ENCODE measurements around the gene TGFBR1.

TGFBR1 gene

DNA sequence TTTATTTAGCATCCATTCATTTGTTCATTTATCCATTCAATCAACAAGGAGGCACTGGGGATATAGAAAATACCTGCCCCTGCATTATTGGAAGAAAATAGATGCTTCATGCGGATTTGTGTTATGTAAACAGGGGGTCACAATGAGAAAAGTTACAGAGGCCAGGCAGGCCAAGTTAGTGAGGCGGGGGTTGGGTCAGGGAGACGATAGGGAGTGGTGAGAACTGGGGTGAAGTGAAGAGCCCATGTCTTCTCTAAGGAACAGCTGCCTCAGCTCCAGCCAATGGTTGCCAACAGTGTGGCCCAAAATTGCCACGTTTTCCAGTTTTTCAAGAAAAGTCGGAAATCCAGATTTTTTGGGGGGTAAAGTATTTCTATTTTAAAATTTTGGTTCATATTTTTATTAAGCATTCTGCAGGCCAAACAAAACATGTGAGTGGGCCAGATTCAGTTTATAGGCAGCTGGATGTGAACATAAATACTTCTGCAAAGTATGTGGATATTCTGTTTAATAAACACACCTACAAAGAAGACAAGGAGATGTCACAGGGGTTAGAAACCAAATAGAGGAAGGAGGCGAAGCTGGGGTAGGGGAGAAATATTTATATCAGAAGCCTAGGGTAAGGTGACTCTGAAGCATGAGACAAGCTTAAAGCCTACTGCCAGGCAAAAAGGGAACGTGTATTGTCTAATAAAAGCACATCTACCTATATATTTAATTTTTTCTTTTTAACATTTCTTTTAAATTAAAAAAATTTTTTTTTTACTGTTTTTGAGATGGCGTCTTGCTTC lies 72.9 kb downstream of the TGFBR1 start:
- TF ChIP-seq, protein P1, sequence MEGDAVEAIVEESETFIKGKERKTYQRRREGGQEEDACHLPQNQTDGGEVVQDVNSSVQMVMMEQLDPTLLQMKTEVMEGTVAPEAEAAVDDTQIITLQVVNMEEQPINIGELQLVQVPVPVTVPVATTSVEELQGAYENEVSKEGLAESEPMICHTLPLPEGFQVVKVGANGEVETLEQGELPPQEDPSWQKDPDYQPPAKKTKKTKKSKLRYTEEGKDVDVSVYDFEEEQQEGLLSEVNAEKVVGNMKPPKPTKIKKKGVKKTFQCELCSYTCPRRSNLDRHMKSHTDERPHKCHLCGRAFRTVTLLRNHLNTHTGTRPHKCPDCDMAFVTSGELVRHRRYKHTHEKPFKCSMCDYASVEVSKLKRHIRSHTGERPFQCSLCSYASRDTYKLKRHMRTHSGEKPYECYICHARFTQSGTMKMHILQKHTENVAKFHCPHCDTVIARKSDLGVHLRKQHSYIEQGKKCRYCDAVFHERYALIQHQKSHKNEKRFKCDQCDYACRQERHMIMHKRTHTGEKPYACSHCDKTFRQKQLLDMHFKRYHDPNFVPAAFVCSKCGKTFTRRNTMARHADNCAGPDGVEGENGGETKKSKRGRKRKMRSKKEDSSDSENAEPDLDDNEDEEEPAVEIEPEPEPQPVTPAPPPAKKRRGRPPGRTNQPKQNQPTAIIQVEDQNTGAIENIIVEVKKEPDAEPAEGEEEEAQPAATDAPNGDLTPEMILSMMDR (IDR thresholded peaks at IDR 0.05; ENCODE audit: extremely low read depth, missing control alignments): no peak
- no peak for DNase-seq (ENCODE audit: low spot score)

- DNase-seq (ENCODE audit: low spot score): no peak
- TF ChIP-seq, protein P1 (IDR thresholded peaks at IDR 0.05; ENCODE audit: extremely low read depth, missing control alignments): no peak
Measured at GRCh38 chr9:99178912-99179872, 74.3 kb downstream of the TGFBR1 start.

GRCh38 chr9:99180199-99180598 lies 75.3 kb downstream of the TGFBR1 start:
- peak; percentile 55 for DNase-seq (ENCODE audit: low spot score)
- TF ChIP-seq, protein P1 (IDR thresholded peaks at IDR 0.05; ENCODE audit: extremely low read depth, missing control alignments): no peak

DNA sequence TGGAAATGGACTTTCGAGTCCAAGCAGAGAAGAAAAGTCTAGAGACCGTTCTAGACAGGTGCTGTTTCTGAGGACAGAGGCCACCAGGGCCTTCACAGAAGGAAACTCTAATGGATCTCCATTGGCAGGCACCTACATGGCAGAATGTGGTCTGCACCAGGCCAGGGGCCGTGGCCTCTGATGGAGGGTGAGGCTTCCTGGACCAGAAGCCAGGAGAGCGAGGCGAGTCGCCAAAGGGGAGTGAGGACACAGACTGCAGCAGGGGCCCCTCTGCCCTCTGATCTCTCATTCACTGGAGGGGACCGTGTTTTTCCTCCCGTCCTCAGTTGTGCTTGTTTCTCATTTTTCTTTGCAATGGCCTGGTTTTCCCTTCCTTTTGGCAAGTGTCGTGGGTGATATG lies 75.7 kb downstream of the TGFBR1 start:
- DNase-seq (ENCODE audit: low spot score): no peak
- TF ChIP-seq, protein P1 (IDR thresholded peaks at IDR 0.05; ENCODE audit: extremely low read depth, missing control alignments): no peak

- TF ChIP-seq, protein P1 (IDR thresholded peaks at IDR 0.05; ENCODE audit: extremely low read depth, missing control alignments): no peak
Measured at GRCh38 chr9:99181206-99181605, 76.3 kb downstream of the TGFBR1 start.

GRCh38 chr9:99181621-99182020 lies 76.7 kb downstream of the TGFBR1 start:
- DNase-seq (ENCODE audit: low spot score): peak; percentile 62
- TF ChIP-seq, protein P1 (IDR thresholded peaks at IDR 0.05; ENCODE audit: extremely low read depth, missing control alignments): no peak

More at GRCh38 chr9:99181206-99181605, 76.3 kb downstream of the TGFBR1 start:
- no peak for DNase-seq (ENCODE audit: low spot score)

DNA sequence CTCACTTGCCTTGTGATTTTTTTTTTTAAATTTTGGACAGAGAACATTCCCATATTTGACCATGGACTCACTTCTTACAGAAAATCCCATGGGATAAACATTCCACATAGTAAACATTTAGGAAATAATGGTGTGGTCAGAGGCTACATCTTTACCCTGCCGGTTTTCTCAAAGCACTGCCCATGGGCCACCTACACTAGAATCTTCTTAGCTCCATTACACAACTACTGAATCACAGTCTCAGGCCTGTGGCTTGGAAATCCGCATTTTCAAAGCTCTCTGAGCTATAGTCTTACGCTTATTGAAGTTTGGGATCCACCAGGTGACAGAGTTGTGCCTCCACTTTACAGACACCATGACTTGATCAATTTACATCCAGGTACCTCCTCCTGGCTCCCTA lies 77.4 kb downstream of the TGFBR1 start:
- TF ChIP-seq, protein P1 (IDR thresholded peaks at IDR 0.05; ENCODE audit: extremely low read depth, missing control alignments): no peak
- no peak for DNase-seq (ENCODE audit: low spot score)

All from GM20000 (cell line).